ENCODE data around the gene PRKCH.

DNA sequence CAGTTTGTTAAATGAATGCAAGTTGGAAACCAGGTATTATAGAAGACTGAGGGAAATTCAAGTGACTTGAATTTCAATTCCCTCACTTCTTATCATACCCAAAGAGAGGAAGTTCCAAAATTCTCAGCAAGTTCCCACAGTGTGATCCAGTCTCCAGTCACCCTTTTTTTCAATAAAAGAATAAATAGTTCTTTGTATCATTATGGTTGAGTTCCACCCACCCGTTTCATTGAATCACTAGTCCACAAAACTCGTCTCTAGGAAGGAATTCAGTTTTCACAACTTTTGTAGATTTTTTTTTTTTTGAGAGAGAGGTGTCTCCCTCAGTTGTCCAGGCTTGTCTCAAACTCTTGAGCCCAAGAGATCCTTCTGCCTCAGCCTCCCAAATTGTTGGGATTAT, 38.6 kb upstream of the PRKCH start:
- no peak for TF ChIP-seq POLR2AphosphoS5 (IDR thresholded peaks at IDR 0.05)
- TF ChIP-seq CTCF (IDR thresholded peaks at IDR 0.05; ENCODE audit: poor library complexity, severe bottlenecking) = no peak
- no peak for TF ChIP-seq EZH2 (IDR thresholded peaks at IDR 0.05; ENCODE audit: borderline replicate concordance, insufficient read depth, low read length, poor library complexity, severe bottlenecking)
- no peak for TF ChIP-seq REST (IDR thresholded peaks at IDR 0.05; ENCODE audit: borderline replicate concordance)
